Measurements from ENCODE around the gene CKAP4. TPM values are rescaled to one million over a fixed set of nuclear protein-coding genes. Genes with fewer than 3 reads are reported as not detected.

CKAP4 gene
- total RNA-seq = 40.3 TPM
- long read RNA-seq, transcript CKAP4-201 (2 exons, 3,093 nt) = major isoform, 152 of 157 reads
- long read RNA-seq, partial matches to known transcripts = 0 of 157 reads
- long read RNA-seq, other reads (novel, unspliced or antisense) = 5 of 157 reads

DNA sequence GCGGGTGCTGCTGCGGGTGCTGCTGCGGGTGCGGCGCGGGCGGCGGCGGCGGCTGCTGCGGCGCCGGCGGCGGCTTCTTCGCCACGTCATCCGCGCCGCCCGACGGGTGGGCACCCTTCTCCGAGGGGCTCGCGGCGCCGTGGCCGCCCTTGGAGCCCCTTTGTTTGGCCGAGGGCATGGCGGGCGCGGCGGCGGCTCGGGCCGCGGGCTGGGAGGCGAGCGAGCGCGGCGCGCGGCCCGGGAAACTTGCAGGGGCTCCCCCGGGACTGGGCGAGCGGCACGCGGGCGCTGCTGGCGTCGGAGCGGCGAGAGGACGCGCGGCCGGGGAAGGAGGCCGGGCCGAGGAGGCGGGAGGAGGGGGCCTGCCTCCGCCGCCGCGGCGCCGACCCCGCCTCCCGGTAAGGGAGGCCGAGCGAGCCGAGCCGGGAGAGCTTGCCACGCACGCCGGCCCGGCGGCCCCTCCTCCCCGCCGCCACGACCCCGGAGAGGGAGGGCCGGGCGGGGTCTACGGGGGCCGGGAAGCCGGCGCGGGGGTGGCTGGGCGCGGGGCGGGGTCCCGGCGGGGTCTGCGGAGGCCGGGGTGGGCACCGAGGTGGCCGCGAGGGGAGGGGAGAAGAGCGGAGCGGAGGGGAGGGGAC lies at the start of gene CKAP4:
Gene CKAP4 (minus strand): TSS at position 347 of the 638 bp plus-strand sequence. CDS start 169 bp downstream, at position 178.
- intact Hi-C loops (cut with DNase I) = no loop called here

DNA sequence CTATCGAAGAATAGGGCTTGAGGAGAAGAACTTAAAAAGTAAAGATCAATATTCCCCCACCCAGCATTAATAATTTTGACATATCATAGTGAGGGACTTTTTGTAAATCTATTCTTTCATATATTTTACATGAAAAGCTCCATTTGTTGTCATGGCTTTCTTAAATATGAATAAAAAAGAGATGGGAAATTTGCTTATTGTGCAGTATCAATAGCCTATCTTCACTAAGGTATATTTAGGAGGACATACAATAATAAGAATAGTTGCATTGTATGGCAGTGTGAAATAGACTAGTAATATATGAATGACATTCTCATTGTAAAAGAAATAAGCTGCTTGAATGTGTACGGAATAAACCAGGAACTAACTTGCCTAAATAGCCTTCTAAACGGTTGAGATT lies 49.3 kb upstream of the CKAP4 start:
- no peak for DNase-seq
- TF ChIP-seq CTCF (IDR thresholded peaks at IDR 0.05) = no peak
- Histone ChIP-seq H3K9me3 (no peaks in the 10 kb centered on the region), H3K4me1 (peaks cover 18% of the 10 kb centered on the region), H3K27me3 (no peaks in the 10 kb centered on the region), H3K27ac (no peak overlapping the region), H3K4me3 (no peak overlapping the region), H3K36me3 (no peaks in the 10 kb centered on the region)
- intact Hi-C loops (cut with DNase I) = no loop called here
- no peak for ATAC-seq

More for the DNA sequence above, at the start of gene CKAP4:
- DNase-seq = peak; percentile 92
- peaks cover 29% of the 10 kb centered on the region for H3K4me1 ChIP-seq
- peaks cover 2% of the 10 kb centered on the region for H3K36me3 ChIP-seq
- H3K27me3 ChIP-seq = no peaks in the 10 kb centered on the region
- H3K4me3 ChIP-seq = peak within 1 kb of the TSS; percentile 88
- H3K9me3 ChIP-seq = no peaks in the 10 kb centered on the region
- peak; percentile 86 for ATAC-seq
- no peak for TF ChIP-seq CTCF (IDR thresholded peaks at IDR 0.05)
- peak within 1 kb of the TSS; percentile 97 for H3K27ac ChIP-seq

- Histone ChIP-seq H3K36me3 (no peaks in the 10 kb centered on the region), H3K9me3 (no peaks in the 10 kb centered on the region), H3K27me3 (no peaks in the 10 kb centered on the region), H3K4me1 (peaks cover 14% of the 10 kb centered on the region), H3K27ac (no peak overlapping the region), H3K4me3 (no peak overlapping the region)
- DNase-seq (no peak), ATAC-seq (peak; percentile 86)
- intact Hi-C loops (cut with DNase I) = no loop called here
- no peak for TF ChIP-seq CTCF (IDR thresholded peaks at IDR 0.05)
These were observed 48.5 kb upstream of the CKAP4 start for GRCh38 chr12:106296179-106296877.

GRCh38 chr12:106292339-106292738 lies 44.5 kb upstream of the CKAP4 start:
- Histone ChIP-seq H3K4me1 (no peaks in the 10 kb centered on the region), H3K4me3 (no peak overlapping the region), H3K36me3 (no peaks in the 10 kb centered on the region), H3K27me3 (no peaks in the 10 kb centered on the region), H3K27ac (no peak overlapping the region), H3K9me3 (no peaks in the 10 kb centered on the region)
- ATAC-seq (no peak), DNase-seq (no peak)
- intact Hi-C loops (cut with DNase I) = no loop called here
- no peak for TF ChIP-seq CTCF (IDR thresholded peaks at IDR 0.05)

DNA sequence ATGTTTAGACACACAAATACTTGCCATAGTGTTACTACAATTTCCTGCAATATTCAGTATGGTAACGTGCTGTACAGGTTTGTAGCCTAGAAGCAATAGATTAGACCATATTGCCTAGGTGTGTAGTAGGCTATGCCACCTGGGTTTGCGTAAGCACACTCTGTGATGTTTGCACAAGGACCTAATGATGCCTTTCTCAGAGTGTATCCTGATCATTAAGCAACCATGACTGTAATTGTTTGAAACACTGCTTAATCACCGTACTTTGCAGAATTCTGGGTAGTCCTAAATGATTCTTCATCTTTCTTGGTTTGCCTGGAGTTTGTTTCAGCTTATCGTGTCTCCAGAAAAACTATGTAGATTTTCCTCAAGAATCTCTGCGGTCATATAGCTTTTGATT lies 43.5 kb upstream of the CKAP4 start:
- Histone ChIP-seq H3K27ac (no peak overlapping the region), H3K4me3 (no peak overlapping the region), H3K4me1 (no peaks in the 10 kb centered on the region), H3K9me3 (no peaks in the 10 kb centered on the region), H3K36me3 (no peaks in the 10 kb centered on the region), H3K27me3 (no peaks in the 10 kb centered on the region)
- no peak for TF ChIP-seq CTCF (IDR thresholded peaks at IDR 0.05)
- peak; percentile 84 for ATAC-seq
- no peak for DNase-seq
- intact Hi-C loops (cut with DNase I) = no loop called here
